ENCODE measurements around the gene DSPP.

DNA sequence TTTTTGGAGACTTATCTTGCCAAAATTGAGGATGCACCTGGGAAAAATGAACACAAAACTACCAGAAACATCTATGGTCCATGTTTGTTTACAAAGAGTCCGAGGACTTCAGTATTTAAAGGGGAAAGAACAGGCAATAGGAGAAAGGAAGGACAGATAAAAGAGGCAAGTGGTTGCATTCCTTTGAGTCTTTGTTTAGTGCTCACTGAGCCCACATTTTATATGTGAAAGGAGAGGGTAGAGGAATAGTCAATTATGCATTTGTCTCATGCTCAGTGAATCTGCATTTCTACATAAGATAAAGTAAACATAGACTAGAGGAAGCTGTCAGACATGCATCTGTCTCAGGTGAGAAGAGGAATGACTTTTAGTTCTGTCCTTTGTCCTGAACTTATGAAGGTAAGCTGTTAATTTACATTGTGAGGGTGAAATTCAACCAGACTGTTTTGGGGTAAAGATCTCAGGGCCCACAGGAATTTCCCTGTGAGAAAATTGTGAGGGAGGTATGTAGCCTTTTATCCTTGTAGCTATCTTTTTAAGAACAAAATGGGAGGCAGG, 46.2 kb downstream of the DSPP start:
- TF ChIP-seq, protein P1, sequence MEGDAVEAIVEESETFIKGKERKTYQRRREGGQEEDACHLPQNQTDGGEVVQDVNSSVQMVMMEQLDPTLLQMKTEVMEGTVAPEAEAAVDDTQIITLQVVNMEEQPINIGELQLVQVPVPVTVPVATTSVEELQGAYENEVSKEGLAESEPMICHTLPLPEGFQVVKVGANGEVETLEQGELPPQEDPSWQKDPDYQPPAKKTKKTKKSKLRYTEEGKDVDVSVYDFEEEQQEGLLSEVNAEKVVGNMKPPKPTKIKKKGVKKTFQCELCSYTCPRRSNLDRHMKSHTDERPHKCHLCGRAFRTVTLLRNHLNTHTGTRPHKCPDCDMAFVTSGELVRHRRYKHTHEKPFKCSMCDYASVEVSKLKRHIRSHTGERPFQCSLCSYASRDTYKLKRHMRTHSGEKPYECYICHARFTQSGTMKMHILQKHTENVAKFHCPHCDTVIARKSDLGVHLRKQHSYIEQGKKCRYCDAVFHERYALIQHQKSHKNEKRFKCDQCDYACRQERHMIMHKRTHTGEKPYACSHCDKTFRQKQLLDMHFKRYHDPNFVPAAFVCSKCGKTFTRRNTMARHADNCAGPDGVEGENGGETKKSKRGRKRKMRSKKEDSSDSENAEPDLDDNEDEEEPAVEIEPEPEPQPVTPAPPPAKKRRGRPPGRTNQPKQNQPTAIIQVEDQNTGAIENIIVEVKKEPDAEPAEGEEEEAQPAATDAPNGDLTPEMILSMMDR (IDR thresholded peaks at IDR 0.05): no peak
- TF ChIP-seq POLR2AphosphoS5 (IDR thresholded peaks at IDR 0.05): no peak
- no peak for TF ChIP-seq EP300 (IDR thresholded peaks at IDR 0.05)
- TF ChIP-seq POLR2A (IDR thresholded peaks at IDR 0.05): no peak
